Measurements from ENCODE around the gene SDCCAG8.

DNA sequence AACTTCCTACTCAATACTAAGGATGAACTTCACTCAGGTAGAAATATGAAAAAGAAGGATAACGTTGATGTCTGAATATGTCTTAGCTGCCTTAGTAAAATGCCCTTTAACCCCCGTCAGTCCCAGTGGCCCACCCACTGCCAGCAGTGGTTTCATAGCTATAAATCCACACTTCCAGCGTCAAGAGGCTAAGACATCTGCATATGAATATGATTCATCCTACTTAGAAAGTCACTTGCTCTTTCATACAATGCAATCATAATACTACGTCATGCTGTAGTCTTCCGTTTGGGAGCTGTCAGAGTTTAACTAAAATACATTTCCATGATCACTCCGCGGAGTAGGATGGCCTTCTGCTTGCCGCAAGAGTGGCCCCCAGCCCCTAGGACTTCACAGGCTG lies 247.3 kb downstream of the SDCCAG8 start:
- TF ChIP-seq POLR2AphosphoS5 (IDR thresholded peaks at IDR 0.05; ENCODE audit: borderline replicate concordance, low read depth, low read length) (no peak), EZH2 (IDR thresholded peaks at IDR 0.05) (no peak)

All from SK-N-MC (cell line).